ENCODE data around the gene GPATCH4.

DNA sequence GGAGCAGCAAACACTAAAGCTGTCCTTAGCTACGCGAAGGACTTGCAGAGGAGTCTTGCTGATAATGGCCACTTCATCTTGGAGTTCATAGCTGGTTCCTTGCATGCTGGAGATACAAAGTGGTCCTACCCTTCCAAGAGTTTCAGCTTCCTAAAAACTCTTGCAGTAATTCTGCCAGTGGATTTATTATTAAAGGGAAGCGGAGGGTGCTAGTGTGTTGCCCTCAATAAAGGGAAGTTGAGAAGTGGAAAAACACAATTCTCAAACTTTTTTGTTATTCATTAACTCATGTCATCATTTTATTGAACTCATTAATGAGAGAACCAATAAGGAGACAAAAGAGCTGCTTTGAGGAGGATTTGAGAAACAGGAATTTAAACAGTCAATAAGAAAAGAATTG is 11.4 kb upstream of the GPATCH4 start:
- TF ChIP-seq RAD21 (IDR thresholded peaks at IDR 0.05; ENCODE audit: low read length) (no peak), RCOR1 (IDR thresholded peaks at IDR 0.05; ENCODE audit: insufficient replicate concordance, low read length) (no peak), MAFK (IDR thresholded peaks at IDR 0.05; ENCODE audit: low read depth, low read length) (no peak), POLR2A (IDR thresholded peaks at IDR 0.05; ENCODE audit: low read depth, low read length) (no peak), MXI1 (IDR thresholded peaks at IDR 0.05; ENCODE audit: borderline replicate concordance, low read depth, low read length) (no peak)
- TF ChIP-seq, protein P1, sequence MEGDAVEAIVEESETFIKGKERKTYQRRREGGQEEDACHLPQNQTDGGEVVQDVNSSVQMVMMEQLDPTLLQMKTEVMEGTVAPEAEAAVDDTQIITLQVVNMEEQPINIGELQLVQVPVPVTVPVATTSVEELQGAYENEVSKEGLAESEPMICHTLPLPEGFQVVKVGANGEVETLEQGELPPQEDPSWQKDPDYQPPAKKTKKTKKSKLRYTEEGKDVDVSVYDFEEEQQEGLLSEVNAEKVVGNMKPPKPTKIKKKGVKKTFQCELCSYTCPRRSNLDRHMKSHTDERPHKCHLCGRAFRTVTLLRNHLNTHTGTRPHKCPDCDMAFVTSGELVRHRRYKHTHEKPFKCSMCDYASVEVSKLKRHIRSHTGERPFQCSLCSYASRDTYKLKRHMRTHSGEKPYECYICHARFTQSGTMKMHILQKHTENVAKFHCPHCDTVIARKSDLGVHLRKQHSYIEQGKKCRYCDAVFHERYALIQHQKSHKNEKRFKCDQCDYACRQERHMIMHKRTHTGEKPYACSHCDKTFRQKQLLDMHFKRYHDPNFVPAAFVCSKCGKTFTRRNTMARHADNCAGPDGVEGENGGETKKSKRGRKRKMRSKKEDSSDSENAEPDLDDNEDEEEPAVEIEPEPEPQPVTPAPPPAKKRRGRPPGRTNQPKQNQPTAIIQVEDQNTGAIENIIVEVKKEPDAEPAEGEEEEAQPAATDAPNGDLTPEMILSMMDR (conservative IDR thresholded peaks at IDR 0.05; ENCODE audit: low read depth, low read length), result no peak

All from IMR-90 (cell line).